Ramos (cell line): ENCODE measurements around the gene KRT83.

Experiments used
- in situ Hi-C: fragments of 300-500 bp; cut with MboI; formaldehyde crosslinking; loops from one replicate; pipeline ENCODE4 v1.14.3; 2022; ENCODE audit warnings: low sequenced_read_pairs; ENCODE audit not compliant: unreplicated experiment

The KRT83 gene

DNA sequence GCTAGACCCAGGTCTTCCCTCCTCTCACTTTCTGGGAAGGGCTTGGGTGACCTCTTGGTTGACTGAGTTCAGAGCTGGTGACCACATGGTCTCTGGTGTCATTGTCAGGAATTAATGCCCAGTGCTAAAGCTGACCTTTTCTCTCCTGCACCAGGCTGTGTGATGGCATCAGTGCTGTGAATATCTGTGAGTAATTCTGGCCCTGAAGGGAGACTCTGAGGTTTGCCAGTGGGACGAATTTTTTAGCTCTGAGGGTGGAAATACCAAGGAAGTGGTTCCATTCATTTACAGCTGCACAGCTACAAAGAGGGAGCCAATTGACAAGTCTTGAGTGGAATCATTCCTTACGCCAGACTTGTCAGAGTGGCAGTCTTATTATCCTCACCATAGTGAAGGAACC is 53.0 kb downstream of the KRT83 start:
- in situ Hi-C loops, result no loop called here

DNA sequence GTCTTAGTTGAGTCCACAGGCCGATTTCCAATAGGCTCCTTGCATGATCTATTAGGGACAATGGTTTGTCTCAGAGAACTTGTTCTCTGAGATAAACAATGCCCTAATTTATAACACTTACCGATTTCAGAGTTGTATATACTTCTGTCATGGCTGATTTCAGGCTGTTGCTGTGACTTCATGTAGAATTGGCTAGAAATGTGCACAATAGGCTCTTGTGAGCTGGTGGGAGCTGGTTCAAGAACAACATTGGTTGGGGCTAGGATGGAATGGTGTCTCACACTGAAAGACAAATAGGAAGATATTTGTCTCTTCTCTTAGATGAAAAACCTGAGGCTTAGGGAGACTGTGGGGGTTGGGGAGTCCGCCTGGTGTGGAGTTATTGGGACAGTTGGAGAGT is 53.5 kb downstream of the KRT83 start:
- in situ Hi-C loops, result no loop called here

DNA sequence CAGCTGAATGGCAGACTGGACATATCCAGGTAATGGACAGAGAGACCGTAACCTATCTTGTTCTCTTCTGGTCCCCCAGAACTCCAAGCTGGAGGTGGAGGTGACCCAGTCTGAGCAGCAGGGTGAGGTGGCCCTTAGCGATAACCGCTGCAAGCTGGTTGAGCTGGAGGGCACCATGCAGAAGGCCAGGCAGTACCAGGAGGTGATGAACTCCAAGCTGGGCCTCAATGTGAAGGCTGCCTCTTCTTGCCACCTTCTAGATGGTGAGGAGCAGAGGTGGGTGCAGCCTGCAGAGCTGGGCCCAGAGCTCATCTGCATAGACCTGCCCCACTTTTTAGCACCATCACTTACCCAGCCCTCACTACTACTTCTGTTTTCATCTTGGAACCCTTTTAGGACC is 53.9 kb downstream of the KRT83 start:
- in situ Hi-C loops, result no loop called here

DNA sequence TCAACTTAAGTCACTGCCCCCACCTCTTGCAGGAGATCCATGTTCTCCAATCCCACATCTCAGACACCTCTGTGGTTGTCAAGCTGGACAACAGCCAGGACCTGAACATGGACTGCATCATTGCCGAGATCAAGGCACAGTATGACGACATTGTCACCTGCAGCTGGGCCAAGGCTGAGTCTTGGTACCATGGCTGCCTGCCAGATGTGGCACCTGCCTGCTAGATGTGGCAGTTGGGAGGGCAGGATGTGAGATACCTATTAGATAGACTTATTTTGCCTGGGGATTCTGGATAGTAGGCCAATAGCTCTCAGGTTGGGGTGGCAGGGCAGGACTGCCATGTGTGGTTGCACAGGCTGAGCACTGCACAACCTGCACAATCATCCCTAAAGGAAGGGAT is 54.7 kb downstream of the KRT83 start:
- in situ Hi-C loops, result no loop called here

DNA sequence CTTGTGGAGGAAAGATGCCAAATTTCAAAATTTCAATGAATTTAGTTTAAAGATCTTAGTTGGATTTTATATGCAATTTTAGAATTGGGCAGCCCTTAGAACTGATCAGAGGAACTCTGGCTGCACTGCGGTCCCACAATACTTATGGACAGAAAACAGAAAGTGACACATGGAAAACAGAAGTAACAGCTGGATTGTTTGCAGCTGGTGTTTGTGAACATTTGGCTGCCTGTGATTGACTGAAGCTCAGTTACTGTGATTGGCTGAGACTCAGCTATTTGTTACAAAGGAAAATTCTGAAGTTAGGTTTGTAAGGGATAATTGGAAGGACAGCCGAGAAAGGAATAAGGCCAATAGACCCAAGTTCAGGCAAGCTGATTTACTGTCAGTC is 56.8 kb downstream of the KRT83 start:
- in situ Hi-C loops, result no loop called here
